Loucy (cell line): ENCODE measurements around the gene ABCG1.

ENCODE experiments used
- CTCF ChIP-seq: fragments of 200-600 bp; sonication (generic); conservative IDR thresholded peaks from 2 replicates; pipeline ENCODE4 v1.5.1; 2014; ENCODE audit warnings: mild to moderate bottlenecking, antibody characterized with exemption, low read length
- EZH2phosphoT487 ChIP-seq: fragments of 200-600 bp; IDR thresholded peaks from 2 replicates; pipeline ENCODE4 v1.6.1; 2018; ENCODE audit warnings: antibody characterized with exemption, mild to moderate bottlenecking, moderate library complexity, borderline replicate concordance

DNA sequence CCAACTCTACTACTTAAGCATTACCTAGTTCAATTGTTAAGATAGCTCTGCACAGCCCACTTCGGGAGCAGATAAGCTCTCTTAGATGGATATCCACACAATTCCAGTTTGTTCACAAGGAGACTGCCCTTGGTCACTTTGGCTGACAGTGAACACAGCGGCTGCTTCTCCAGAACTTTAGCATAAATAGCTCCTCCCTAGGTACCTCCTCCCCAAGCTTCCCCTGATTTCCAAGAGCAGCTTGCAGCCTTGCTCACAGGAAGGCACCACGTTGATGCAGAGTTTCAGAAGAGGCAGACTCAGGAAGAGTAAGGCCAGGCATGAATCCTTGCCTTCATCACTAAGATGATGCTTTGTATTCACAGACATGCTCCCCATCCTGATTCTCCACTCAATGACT, 71.6 kb downstream of the ABCG1 start:
- TF ChIP-seq CTCF (no peak), EZH2phosphoT487 (no peak)
